K562 (cell line): ENCODE measurements around the gene CIAO2B. TPM values are rescaled to one million over a fixed set of nuclear protein-coding genes. Genes with fewer than 3 reads are reported as not detected.

Experiments used
- ATAC-seq: fragments of 200-7000 bp; cut with Tn5 transposase; 3 replicates; pipeline ENCODE4 v1.9.1; 2020; ENCODE audit warnings: moderate library complexity
- BruUV-seq: library from RNA; stranded (reverse); fragments of 400-500 nt; replicated peaks from 2 replicates; lab custom pipeline; 2021; lab: Mats Ljungman, UMichigan
- CTCF ChIA-PET: fragments of 300-600 bp; formaldehyde crosslinking; extraction: SDS; loops from one replicate; lab custom pipeline; 2021; ENCODE audit warnings: low intra/inter-chr PET ratio; lab: Yijun Ruan, JAX
- POLR2A ChIA-PET: fragments of 300-600, 350-650 bp; sonication (Branson Sonifier 250); formaldehyde crosslinking; extraction: SDS; loops from one replicate; lab custom pipeline; 2021; ENCODE audit warnings: antibody characterized with exemption, inconsistent platforms; lab: Yijun Ruan, JAX
- DNase-seq, 4 experiments: peaks; one replicate each; pipeline versions ENCODE4 v3.0.0 to v3.0.0-alpha.2; 2011 to 2018; ENCODE audit warnings: low spot score in 3 of 4, mixed read lengths in 3 of 4; ENCODE audit errors: extremely low read depth in 1 of 4
- FAIRE-seq: peaks from 2 replicates; lab custom pipeline; 2011; peaks lifted over from hg19 to GRCh38; lab: Jason Lieb, UNC
- H2AFZ ChIP-seq: 2 replicates; pipeline ENCODE4 v1.6.0; 2011; ENCODE audit warnings: low read depth, low read length, control low read depth, inconsistent platforms
- H3K27ac ChIP-seq: fragments of 200-600 bp; 3 replicates; pipeline ENCODE4 v1.8.0; 2011; ENCODE audit warnings: low read depth, mild to moderate bottlenecking, control low read depth, inconsistent platforms, low read length, moderate library complexity, mixed read lengths; ENCODE audit errors: extremely low read depth
- H3K27me3 ChIP-seq, 2 experiments: fragments of 300-600 bp in 1 of 2; 2 replicates in 1 of 2; 3 replicates in 1 of 2; pipeline versions ENCODE4 v1.6.0 to v1.8.0; 2011; ENCODE audit warnings: inconsistent platforms in 2 of 2, low read length in 2 of 2, mild to moderate bottlenecking in 1 of 2, mixed read lengths in 1 of 2, moderate library complexity in 1 of 2; ENCODE audit not compliant: control insufficient read depth in 2 of 2, insufficient read depth in 2 of 2
- H3K36me3 ChIP-seq: fragments of 300-600 bp; 3 replicates; pipeline ENCODE4 v1.8.0; 2011; ENCODE audit warnings: mild to moderate bottlenecking, low read length, inconsistent platforms; ENCODE audit not compliant: control insufficient read depth, insufficient read depth
- H3K4me1 ChIP-seq, 2 experiments: fragments of 200-600 bp in 1 of 2; replicated peaks in 1 of 2; 2 replicates in 1 of 2; 3 replicates in 1 of 2; pipeline versions ENCODE4 v1.5.1 to v1.8.0; 2011; ENCODE audit warnings: inconsistent platforms in 2 of 2, low read length in 2 of 2, mild to moderate bottlenecking in 1 of 2, mixed read lengths in 1 of 2, moderate library complexity in 1 of 2; ENCODE audit not compliant: control insufficient read depth in 2 of 2, insufficient read depth in 2 of 2
- H3K4me2 ChIP-seq: 2 replicates; pipeline ENCODE4 v1.6.1; 2011; ENCODE audit warnings: low read length, control low read depth, inconsistent platforms, mixed read lengths; ENCODE audit not compliant: insufficient read depth
- H3K4me3 ChIP-seq: fragments of 200-600 bp; sonication (generic), shearing (Covaris generic); 2 replicates; pipeline ENCODE4 v1.5.1; 2016; ENCODE audit warnings: control low read depth, inconsistent platforms
- H3K79me2 ChIP-seq: fragments of 200-600 bp; 3 replicates; pipeline ENCODE4 v1.8.0; 2011; ENCODE audit warnings: low read length, inconsistent platforms; ENCODE audit not compliant: control insufficient read depth, insufficient read depth
- H3K9ac ChIP-seq, 2 experiments: 2 replicates each; pipeline versions ENCODE4 v1.6.0 to v1.6.1; 2011; ENCODE audit warnings: low read depth in 2 of 2, low read length in 2 of 2, control low read depth in 1 of 2, inconsistent platforms in 1 of 2, mild to moderate bottlenecking in 1 of 2, mixed read lengths in 1 of 2; ENCODE audit not compliant: insufficient read depth in 1 of 2
- H3K9me1 ChIP-seq: one replicate; pipeline ENCODE4 v1.6.0; 2011; ENCODE audit warnings: inconsistent platforms, mild to moderate bottlenecking, low read length, moderate library complexity; ENCODE audit not compliant: control insufficient read depth, insufficient read depth
- H3K9me3 ChIP-seq: replicated peaks from 2 replicates; pipeline ENCODE4 v1.5.1; 2011; ENCODE audit warnings: low read depth, low read length, inconsistent platforms; ENCODE audit not compliant: control insufficient read depth, insufficient read depth
- H4K20me1 ChIP-seq: replicated peaks from 2 replicates; pipeline ENCODE4 v1.6.1; 2011; ENCODE audit warnings: low read length, inconsistent platforms, mixed read lengths; ENCODE audit not compliant: control insufficient read depth, insufficient read depth
- CCNT2 ChIP-seq: IDR thresholded peaks from 2 replicates; pipeline ENCODE4 v1.6.1; 2011; ENCODE audit warnings: borderline replicate concordance, low read depth, mild to moderate bottlenecking, moderate library complexity, mixed read lengths, low read length; ENCODE audit not compliant: insufficient read length; ENCODE audit errors: extremely low read depth
- HMG20A ChIP-seq: fragments of 450-650 bp; formaldehyde crosslinking; conservative IDR thresholded peaks from 2 replicates; pipeline ENCODE4 v1.4.0; 2020; ENCODE audit warnings: mild to moderate bottlenecking, mixed read lengths
- NCOA1 ChIP-seq: fragments of 450-650 bp; IDR thresholded peaks from 2 replicates; pipeline ENCODE4 v1.6.1; 2016; ENCODE audit warnings: low read depth
- STAT5A ChIP-seq: IDR thresholded peaks from 2 replicates; pipeline ENCODE4 v1.6.1; 2012; ENCODE audit warnings: low read length, inconsistent platforms, borderline replicate concordance
- TAF7 ChIP-seq: fragments of 450-650 bp; IDR thresholded peaks from 2 replicates; pipeline ENCODE4 v1.6.1; 2016; ENCODE audit warnings: missing genetic modification characterization, missing compliant biosample characterization
- ZNF282 ChIP-seq: sonication (generic); formaldehyde crosslinking; IDR thresholded peaks from 2 replicates; pipeline ENCODE4 v1.8.1; 2023; ENCODE audit warnings: missing genetic modification reagents
- WGBS: fragments of 100-300 bp; shearing (Covaris generic); methylation state at CpG from one replicate; pipeline ENCODE4 v1.1.6; 2016; ENCODE audit warnings: low coverage, mixed read lengths; ENCODE audit not compliant: insufficient coverage; ENCODE audit errors: missing lambda C conversion rate; 5-methylcytosine and 5-hydroxymethylcytosine counted together
- in situ Hi-C: fragments of 300-500 bp; cut with MboI; formaldehyde crosslinking; loops from 4 replicates; pipeline ENCODE4 v1.15.0; 2018; ENCODE audit warnings: inconsistent platforms, mixed read lengths
- intact Hi-C: fragments of 100-400 bp; cut with micrococcal nuclease; formaldehyde crosslinking; loops from 2 replicates; pipeline ENCODE4 v1.14.2; 2022
- polyA plus RNA-seq, 8 experiments: library from polyadenylated mRNA; depleted of rRNA in 4 of 8; stranded (reverse) in 5 of 8; unstranded in 3 of 8; fragments of >200 nt; fragmentation: Nextera tagmentation in 2 of 8; fragmentation: Illumina TruSeq in 1 of 8; extraction: Ambion mirVana in 2 of 8; extraction: Trizol in 1 of 8; gene quantifications; 2 replicates each; pipeline versions ENCODE4 v1.2.1 to v1.2.3, GENCODE V29; 2011 to 2014; ENCODE audit warnings: inconsistent platforms in 1 of 8, missing spikeins in 1 of 8
- total RNA-seq, 7 experiments: library from RNA; depleted of rRNA in 6 of 7; stranded (reverse); fragments of >200 nt in 6 of 7; fragmentation: Illumina TruSeq in 2 of 7; extraction: Trizol in 2 of 7; gene quantifications; 2 replicates each; pipeline versions ENCODE4 v1.2.1 to v1.2.3, GENCODE V29; 2011 to 2021; ENCODE audit warnings: low replicate concordance in 1 of 7
- TF ChIP-seq, protein P1 (sequence below): fragments of 450-650 bp; formaldehyde crosslinking; IDR thresholded peaks from 2 replicates; pipeline ENCODE4 v1.4.0; 2020; ENCODE audit warnings: mild to moderate bottlenecking, moderate library complexity
- TF ChIP-seq, protein P2 (sequence below): fragments of 450-650 bp; formaldehyde crosslinking; IDR thresholded peaks from 2 replicates; pipeline ENCODE4 v1.4.0; 2020; ENCODE audit warnings: mild to moderate bottlenecking, mixed read lengths

CIAO2B gene
- total and polyA plus RNA-seq, 9 of the 15 experiments (the other 6 are each of a cell fraction or from before 2014, with no cell fraction given): 86.8 to 182 (median 113) TPM

DNA sequence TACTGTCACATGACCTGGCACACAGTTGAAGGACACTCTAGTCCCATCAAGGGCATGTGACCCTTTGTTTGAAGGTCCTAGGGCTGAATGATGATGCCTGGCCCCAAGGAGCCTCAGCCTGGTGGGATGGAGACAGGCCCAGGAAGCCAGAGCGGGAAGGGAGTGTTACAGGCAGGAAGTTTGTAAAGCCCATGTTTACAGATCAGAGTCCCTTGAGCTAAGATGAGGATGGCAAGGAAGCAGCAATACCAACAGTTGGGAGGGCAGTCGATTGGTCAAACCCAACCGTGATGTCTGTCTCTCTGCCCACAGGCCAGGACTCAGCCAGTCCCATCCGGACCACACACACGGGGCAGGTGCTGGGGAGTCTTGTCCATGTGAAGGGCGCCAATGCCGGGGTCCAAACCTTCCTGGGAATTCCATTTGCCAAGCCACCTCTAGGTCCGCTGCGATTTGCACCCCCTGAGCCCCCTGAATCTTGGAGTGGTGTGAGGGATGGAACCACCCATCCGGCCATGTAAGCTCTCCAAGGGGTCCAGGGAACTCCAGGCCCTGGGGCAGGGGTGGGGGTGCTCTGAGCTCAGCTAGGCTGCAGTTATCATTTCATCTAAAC is 3.6 kb upstream of the CIAO2B start:
- Histone ChIP-seq H4K20me1 (peaks cover 10% of the 10 kb centered on the region; the same call in 1 of the 2 replicates), H3K4me1 (peaks cover 13 to 37% of the 10 kb centered on the region in 2 experiments), H3K27me3 (no peaks in the 10 kb centered on the region), H3K27ac (no peak overlapping the region), H2AFZ (no peak overlapping the region), H3K4me3 (no peak overlapping the region), H3K9ac (0 out of 4 replicates have a peak overlapping the region, but pooled peaks of 1 of the 2 experiments have one; percentile 48), H3K79me2 (peaks cover 46% of the 10 kb centered on the region), H3K4me2 (no peak overlapping the region), H3K36me3 (peaks cover 68% of the 10 kb centered on the region; the same call in 2 of the 3 replicates), H3K9me3 (no peaks in the 10 kb centered on the region), H3K9me1 (peaks cover 4% of the 10 kb centered on the region)
- ChIA-PET POLR2A (interaction anchor here (1.3 kb wide), 1 partner anchor 10 kb away, joined by 4 read pairs; no protein-coding TSS in a partner anchor), CTCF (no interaction called here)
- ATAC-seq (no peak), FAIRE-seq (no peak), DNase-seq (no peak)
- no TSS peak for BruUV-seq
- intact Hi-C loops: no loop called here
- no peak for TF ChIP-seq HMG20A
- no peak for TF ChIP-seq ZNF282 (CRISPR knock-in tag)
- no peak for TF ChIP-seq TAF7 (tag)
- no peak for TF ChIP-seq NCOA1
- no peak for TF ChIP-seq CCNT2
- TF ChIP-seq, protein P1, sequence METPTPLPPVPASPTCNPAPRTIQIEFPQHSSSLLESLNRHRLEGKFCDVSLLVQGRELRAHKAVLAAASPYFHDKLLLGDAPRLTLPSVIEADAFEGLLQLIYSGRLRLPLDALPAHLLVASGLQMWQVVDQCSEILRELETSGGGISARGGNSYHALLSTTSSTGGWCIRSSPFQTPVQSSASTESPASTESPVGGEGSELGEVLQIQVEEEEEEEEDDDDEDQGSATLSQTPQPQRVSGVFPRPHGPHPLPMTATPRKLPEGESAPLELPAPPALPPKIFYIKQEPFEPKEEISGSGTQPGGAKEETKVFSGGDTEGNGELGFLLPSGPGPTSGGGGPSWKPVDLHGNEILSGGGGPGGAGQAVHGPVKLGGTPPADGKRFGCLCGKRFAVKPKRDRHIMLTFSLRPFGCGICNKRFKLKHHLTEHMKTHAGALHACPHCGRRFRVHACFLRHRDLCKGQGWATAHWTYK (CRISPR knock-in tag): no peak
- TF ChIP-seq, protein P2, sequence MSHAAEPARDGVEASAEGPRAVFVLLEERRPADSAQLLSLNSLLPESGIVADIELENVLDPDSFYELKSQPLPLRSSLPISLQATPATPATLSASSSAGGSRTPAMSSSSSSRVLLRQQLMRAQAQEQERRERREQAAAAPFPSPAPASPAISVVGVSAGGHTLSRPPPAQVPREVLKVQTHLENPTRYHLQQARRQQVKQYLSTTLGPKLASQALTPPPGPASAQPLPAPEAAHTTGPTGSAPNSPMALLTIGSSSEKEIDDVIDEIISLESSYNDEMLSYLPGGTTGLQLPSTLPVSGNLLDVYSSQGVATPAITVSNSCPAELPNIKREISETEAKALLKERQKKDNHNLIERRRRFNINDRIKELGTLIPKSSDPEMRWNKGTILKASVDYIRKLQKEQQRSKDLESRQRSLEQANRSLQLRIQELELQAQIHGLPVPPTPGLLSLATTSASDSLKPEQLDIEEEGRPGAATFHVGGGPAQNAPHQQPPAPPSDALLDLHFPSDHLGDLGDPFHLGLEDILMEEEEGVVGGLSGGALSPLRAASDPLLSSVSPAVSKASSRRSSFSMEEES (CRISPR knock-in tag): peak; percentile 38; the same call in 1 of the 2 replicates
- TF ChIP-seq STAT5A: no peak
- in situ Hi-C loops: no loop called here
- 95% methylated on average over 8 of the region's 10 CpGs for WGBS
